GM11168 (cell line): ENCODE measurements around the gene SYT1.
"Not testable (repeated sequence)": the region's sequence is repeated elsewhere in the genome, so short reads cannot be mapped to it uniquely, and the experiment has no call there.

Experiments used
- in situ Hi-C: fragments of 300-500 bp; cut with MboI; formaldehyde crosslinking; loops from one replicate; pipeline ENCODE4 v1.12.0; 2022; ENCODE audit warnings: low sequenced_read_pairs; ENCODE audit not compliant: unreplicated experiment

The SYT1 gene

GRCh38 chr12:79415746-79416435 is 551.3 kb downstream of the SYT1 start:
- in situ Hi-C loops = loop anchor here (25.0 kb wide), 1 partner anchor 321 kb away; no protein-coding TSS in a partner anchor

GRCh38 chr12:79420146-79420618 is 555.6 kb downstream of the SYT1 start:
- in situ Hi-C loops = loop anchor here (25.0 kb wide), 1 partner anchor 317 kb away; no protein-coding TSS in a partner anchor

- in situ Hi-C loops = loop anchor here (25.0 kb wide), 1 partner anchor 316 kb away; no protein-coding TSS in a partner anchor
Observed at GRCh38 chr12:79421236-79421740, 556.7 kb downstream of the SYT1 start.

GRCh38 chr12:79422060-79422812 is 557.7 kb downstream of the SYT1 start:
- in situ Hi-C loops = loop anchor here (25.0 kb wide), 1 partner anchor 315 kb away; no protein-coding TSS in a partner anchor

- in situ Hi-C loops = loop anchor here (25.0 kb wide), 1 partner anchor 314 kb away; no protein-coding TSS in a partner anchor
Observed at GRCh38 chr12:79423560-79423959, 559.0 kb downstream of the SYT1 start.

GRCh38 chr12:79424109-79424721 is 559.6 kb downstream of the SYT1 start:
- in situ Hi-C loops = loop anchor here (25.0 kb wide), 1 partner anchor 313 kb away; no protein-coding TSS in a partner anchor

GRCh38 chr12:79426121-79426520 is 561.5 kb downstream of the SYT1 start:
- in situ Hi-C loops = no loop called here

- in situ Hi-C loops = not testable (repeated sequence)
Observed at GRCh38 chr12:79426744-79427143, 562.2 kb downstream of the SYT1 start.

GRCh38 chr12:79433465-79434072 is 569.0 kb downstream of the SYT1 start:
- in situ Hi-C loops = no loop called here

- in situ Hi-C loops = no loop called here
Observed at GRCh38 chr12:79434561-79434960, 570.0 kb downstream of the SYT1 start.

- in situ Hi-C loops = no loop called here
Observed at GRCh38 chr12:79435742-79436141, 571.2 kb downstream of the SYT1 start.

GRCh38 chr12:79438480-79439174 is 574.1 kb downstream of the SYT1 start:
- in situ Hi-C loops = no loop called here

GRCh38 chr12:79439175-79439825 is 574.7 kb downstream of the SYT1 start:
- in situ Hi-C loops = no loop called here

GRCh38 chr12:79441534-79441933 is 577.0 kb downstream of the SYT1 start:
- in situ Hi-C loops = no loop called here

- in situ Hi-C loops = no loop called here
Observed at GRCh38 chr12:79442396-79442795, 577.8 kb downstream of the SYT1 start.

- in situ Hi-C loops = no loop called here
Observed at GRCh38 chr12:79444089-79444488, 579.5 kb downstream of the SYT1 start.

- in situ Hi-C loops = no loop called here
Observed at GRCh38 chr12:79448816-79449215, 584.2 kb downstream of the SYT1 start.

- in situ Hi-C loops = no loop called here
Observed at GRCh38 chr12:79451365-79451764, 586.8 kb downstream of the SYT1 start.

GRCh38 chr12:79451978-79452377 is 587.4 kb downstream of the SYT1 start:
- in situ Hi-C loops = no loop called here
